GM18951 (cell line): ENCODE data around the gene ATG14.
"Not testable (repeated sequence)": the region's sequence is repeated elsewhere in the genome, so short reads cannot be mapped to it uniquely, and the experiment has no call there.

Source experiments
- POLR2A ChIP-seq: IDR thresholded peaks from 4 replicates; pipeline ENCODE4 v1.6.1; 2011; ENCODE audit warnings: mild to moderate bottlenecking; ENCODE audit not compliant: insufficient read length, insufficient read depth; ENCODE audit errors: extremely low read depth
- in situ Hi-C: fragments of 300-500 bp; cut with MboI; formaldehyde crosslinking; loops from one replicate; pipeline ENCODE4 v1.12.0; 2022; ENCODE audit warnings: low sequenced_read_pairs, mixed read lengths, inconsistent platforms; ENCODE audit not compliant: unreplicated experiment

The ATG14 gene

DNA sequence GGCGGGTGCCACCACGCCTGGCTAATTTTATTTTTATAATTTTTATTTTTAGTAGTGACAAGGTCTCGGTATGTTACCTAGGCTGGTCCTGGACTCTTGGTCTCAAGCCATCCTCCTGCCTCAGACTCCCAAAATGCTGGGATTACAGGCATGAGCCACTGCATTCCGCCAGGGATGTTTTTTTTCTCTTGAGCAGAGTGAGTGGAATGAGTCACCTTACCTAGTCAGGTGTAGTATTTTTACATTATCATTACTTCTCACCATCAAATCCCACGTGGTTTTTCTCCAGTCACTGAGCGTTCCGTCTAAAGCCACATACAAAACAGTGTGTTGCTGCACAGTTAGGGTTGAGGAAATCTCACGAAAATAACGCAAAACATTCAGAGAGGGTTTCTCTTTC lies 29.7 kb upstream of the ATG14 start:
- in situ Hi-C loops: loop anchor here (25.0 kb wide), 1 partner anchor 1021 kb away; no protein-coding TSS in a partner anchor
- no peak for TF ChIP-seq POLR2A

DNA sequence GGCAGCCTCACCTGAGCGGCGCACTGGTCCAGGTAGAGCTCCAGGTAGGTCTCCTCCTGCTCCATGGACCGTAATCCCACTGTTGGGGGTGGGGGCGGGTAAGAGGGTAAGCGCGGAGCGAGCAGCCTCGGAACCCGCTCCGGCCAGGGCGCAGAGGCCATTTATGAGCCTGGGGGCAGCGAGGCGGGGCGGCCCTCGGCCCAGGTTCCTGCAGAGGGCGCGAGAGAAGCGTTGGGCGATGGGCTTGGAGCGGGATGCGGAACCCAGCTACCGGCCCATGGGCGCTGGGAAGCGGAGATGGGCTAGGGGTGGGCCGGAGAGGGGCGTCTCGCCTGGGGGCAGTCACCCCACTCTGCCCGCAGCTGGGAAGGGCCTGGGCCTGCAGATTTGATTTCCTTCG lies 28.8 kb upstream of the ATG14 start, which contains the start of gene TBPL2:
TBPL2 (minus strand) TSS at position 232 of the 400 bp plus-strand sequence; CDS start at position 65, 167 bp downstream.
- in situ Hi-C loops: loop anchor here (25.0 kb wide), 1 partner anchor 1022 kb away; no protein-coding TSS in a partner anchor
- TF ChIP-seq POLR2A: no peak

DNA sequence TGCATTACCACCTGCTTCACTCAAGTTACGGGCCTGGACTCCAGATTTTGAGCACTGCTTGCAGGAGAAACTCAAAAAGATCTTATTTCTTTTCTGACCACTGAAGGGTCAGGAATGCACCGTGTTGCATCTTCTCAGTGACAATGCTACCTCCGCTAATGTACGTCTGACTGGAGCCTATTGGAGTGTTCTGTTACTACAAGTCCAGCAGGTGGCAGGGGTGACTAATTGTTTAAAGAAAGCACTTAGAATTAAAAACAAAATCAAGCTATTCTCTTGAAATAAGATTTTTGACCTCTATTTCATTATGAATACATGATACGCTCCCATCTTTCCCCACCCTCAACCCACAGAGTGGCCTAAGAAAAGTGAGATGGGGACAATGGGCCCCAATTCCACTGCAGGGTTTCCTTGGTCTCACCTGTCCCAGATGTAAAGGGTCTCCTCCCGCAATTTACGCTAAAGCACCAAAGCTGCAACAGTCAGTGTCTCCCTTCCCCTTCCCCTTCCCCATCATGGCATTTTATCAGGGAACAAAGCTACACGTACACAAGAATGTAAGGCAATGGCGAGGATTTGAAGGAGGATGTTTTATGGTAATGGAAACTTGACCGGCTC lies 26.5 kb upstream of the ATG14 start:
- no peak for TF ChIP-seq POLR2A
- in situ Hi-C loops: loop anchor here (25.0 kb wide), 1 partner anchor 1024 kb away; no protein-coding TSS in a partner anchor

DNA sequence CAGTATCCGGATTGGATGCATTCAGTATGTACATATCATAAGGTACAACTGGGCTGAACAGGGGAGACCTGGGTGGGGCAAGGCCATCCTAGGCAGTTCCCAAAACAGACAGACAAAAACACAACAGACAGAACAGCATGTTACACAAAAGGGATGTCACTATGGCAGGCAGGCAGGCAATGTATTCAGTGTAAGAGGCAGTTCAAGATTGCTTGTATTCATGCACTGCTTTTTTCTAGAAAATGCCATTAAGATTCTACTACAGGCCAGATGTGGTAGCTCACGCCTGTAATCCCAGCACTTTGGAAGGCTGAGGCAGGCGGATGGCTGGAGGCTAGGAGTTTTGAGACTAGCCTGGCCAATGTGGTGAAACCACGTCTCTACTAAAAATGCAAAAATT lies 25.3 kb upstream of the ATG14 start:
- in situ Hi-C loops: loop anchor here (25.0 kb wide), 1 partner anchor 1025 kb away; no protein-coding TSS in a partner anchor
- TF ChIP-seq POLR2A: no peak

DNA sequence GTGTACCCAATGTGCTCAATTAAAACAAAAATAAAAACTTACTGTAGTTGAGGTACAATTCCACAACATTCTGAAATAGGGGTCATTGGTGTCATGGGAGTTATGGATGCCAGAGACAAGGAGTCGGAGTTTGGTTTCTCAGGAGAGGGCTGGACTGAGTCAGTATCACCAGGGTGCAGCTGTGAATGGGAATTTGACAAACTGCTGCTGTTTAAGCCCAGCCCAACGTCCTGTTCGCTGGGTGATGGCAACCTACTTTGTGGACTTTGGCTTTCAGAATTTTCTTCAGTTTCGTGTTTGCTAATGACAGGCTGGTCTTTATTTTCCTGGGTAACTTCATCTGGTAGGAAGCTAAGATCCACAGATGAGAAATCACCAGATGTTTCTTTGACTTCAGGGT lies 24.9 kb upstream of the ATG14 start:
- in situ Hi-C loops: loop anchor here (25.0 kb wide), 1 partner anchor 1026 kb away; no protein-coding TSS in a partner anchor
- TF ChIP-seq POLR2A: no peak

DNA sequence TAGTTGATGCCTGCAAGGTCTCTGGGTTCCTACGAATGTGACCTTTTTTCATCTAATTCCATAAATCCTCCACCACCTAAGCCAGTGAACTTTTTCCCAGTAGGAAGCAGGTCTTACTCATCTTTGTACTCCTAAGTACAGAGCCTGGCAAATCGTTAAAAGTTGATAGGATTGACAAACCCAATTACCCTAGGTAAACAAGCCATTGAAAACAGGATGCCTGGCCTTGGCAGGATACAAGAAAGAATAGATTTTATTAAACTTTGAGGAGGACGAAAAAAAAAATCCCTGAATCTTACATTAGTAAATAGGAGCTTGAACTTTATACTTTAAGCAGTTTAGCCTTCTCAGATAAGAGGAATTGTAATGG lies 23.2 kb upstream of the ATG14 start:
- no peak for TF ChIP-seq POLR2A
- in situ Hi-C loops: loop anchor here (25.0 kb wide), 1 partner anchor 1028 kb away; no protein-coding TSS in a partner anchor

DNA sequence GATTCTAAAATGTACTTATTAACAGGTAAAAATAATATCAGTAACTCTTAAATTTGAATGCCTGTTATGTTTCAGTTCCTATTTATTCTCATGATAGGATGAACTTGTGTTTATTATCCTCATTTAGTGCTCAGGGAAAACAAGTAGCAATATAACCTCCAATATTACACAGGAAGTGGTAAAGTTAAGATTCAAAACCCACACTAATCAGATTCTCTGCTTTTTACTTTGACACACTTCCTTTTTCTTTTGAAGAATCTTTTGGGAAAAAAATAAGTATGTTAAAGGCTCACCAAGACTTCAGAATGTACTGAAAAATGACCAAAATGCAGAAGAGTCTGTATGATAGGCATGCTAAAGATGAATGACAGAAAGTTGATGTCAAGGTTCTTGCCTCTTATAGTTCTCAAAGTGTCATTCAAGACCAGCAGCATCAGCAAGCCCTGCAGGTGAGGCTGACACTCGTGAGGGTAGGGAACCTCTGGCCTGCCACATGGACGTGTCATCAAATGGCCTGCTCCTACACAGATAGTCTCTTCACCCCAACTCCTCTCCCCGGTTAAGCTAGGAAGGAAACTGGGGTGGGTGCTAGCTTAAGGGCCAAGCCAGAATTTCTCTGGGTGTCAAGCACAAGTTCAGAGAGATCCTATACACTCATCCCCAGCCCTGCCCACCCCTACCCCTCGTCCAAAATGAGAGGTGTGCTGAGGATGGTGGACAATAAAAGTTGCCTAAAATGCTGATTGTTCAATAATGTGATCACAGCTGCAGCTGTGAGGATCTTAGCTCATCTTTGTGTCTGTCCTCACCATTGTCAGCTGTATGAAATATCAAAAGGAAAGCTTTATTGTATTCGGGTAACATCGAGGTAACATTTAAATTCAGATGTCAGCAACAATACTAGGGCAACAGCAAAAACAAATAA lies 22.5 kb upstream of the ATG14 start:
- in situ Hi-C loops: loop anchor here (25.0 kb wide), 1 partner anchor 1028 kb away; no protein-coding TSS in a partner anchor
- TF ChIP-seq POLR2A: no peak

DNA sequence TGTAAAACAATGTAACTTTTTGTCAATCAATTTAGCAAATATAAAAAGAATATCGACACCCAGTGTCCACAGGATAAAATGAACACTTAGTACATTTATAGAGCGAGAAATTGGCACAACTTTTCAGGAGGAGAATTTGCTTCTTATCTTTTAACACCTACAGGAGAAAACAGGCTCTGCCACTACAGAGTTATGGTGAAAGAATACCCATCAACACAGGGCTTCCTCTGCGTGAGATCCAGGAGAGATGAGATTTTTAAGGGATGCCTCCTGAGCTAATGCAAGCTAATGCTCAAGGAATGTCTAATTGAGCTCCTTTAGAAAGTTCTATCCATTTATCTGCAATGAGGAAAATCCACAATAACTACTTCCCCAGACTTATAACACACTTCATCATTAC lies 21.0 kb upstream of the ATG14 start:
- TF ChIP-seq POLR2A: no peak
- in situ Hi-C loops: loop anchor here (25.0 kb wide), 1 partner anchor 1030 kb away; no protein-coding TSS in a partner anchor

DNA sequence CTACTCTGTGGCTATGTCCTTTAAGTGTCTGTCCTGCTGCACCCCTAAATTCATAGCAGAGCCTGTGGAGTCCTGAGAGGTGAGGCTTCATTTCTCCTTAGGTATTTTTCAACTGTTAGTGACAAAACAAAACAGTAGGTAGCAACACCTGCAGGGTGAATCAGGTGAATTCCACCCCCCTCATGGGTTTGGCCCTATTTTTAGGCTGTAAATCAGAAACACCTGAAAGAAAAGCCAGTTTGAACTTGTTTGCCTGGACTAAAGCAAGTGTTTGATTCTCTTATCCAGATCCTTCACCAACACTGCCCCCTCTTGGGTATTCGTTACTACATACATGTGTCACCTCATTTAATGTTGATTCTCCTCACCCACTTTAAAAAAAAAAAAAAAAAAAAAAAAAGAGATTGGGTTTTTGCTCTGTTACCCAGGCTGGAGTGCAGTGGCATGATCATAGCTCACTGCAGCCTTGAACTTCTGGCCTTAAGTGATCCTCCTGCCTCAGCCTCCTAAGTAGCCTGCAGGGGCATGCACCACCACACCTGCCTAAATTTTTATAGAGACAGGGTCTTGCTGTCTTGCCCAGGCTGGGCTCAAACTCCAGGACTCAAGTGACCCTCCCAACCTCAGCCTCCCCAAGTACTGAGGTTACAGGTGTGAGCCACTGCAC lies 18.5 kb upstream of the ATG14 start:
- in situ Hi-C loops: loop anchor here (25.0 kb wide), 1 partner anchor 1032 kb away; no protein-coding TSS in a partner anchor
- no peak for TF ChIP-seq POLR2A

DNA sequence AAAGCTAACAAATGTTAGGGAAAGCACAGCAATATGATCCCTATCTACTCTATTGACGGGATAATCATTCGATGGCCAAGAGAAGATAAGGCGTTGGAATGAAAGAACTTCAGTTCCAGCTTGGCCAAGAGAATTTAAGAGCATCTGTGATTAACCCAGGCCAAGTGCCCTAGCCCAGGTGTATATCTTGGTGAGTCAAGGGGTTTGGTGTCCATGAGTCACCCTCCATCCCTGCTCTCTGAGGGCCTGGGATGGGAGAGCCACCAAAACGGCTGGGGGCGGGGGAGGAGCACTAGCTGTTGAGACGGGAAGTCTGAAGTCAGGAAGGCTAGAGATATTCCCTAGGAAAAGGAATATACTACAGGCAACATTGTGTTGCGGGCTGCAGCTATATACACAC lies 15.8 kb upstream of the ATG14 start:
- TF ChIP-seq POLR2A: no peak
- in situ Hi-C loops: loop anchor here (25.0 kb wide), 1 partner anchor 1035 kb away; no protein-coding TSS in a partner anchor

DNA sequence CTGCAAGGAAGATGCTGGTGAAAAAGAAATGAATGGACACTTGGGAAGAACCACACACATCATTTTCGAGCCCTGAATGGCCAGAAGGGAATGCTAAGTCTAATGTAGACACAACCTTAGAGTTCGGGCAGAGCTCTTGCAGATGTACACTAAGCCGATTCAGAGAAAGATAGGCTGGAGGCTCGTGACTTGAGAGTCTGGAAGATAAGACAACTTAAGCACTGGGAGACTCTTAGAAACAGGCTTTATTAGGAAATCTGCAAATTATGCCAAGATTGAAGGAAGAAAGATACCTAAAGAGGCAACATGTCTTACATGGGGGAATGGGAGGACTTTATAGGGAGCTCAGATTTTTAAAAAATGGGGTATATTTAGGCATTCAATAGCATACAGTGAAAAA lies 15.3 kb upstream of the ATG14 start:
- in situ Hi-C loops: loop anchor here (25.0 kb wide), 1 partner anchor 1035 kb away; no protein-coding TSS in a partner anchor
- TF ChIP-seq POLR2A: no peak

DNA sequence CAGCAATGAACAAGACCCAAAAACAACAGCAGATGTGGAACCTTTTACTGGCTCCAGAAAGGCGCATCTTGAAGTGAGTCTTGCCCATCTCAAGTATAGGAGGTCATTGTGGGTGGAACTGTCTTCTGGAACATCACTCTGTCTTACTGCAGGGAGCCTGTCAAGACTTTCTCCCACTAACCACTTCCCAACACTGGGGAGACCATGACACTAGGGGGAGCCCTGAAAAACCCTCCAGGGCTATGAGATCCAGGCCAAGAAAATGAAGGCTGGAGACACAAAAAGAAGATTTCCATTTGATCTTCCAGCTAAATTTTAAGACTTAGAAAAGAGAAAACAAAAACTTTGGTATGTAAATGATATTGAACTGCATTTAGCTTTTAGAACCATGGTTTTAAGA lies 13.5 kb upstream of the ATG14 start:
- no peak for TF ChIP-seq POLR2A
- in situ Hi-C loops: loop anchor here (25.0 kb wide), 1 partner anchor 1037 kb away; no protein-coding TSS in a partner anchor

DNA sequence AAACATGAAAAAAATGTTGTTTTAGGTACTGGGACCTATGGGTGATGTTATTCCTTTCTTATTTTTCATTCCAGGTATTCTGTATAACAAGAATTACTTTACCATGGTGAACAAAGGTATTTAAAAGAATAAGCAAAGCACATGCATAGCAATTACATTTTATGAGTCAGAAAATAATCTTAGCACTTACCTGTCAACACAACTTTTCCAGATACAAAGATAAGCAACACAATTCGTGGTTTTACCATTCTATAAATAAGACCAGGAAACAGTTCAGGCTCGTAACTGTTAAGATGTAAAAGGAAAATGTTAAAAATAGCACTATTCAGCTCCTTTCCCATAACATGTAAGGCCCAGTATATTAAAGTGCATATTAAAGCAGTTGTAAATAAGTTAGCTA lies 12.3 kb upstream of the ATG14 start:
- in situ Hi-C loops: no loop called here
- TF ChIP-seq POLR2A: no peak

DNA sequence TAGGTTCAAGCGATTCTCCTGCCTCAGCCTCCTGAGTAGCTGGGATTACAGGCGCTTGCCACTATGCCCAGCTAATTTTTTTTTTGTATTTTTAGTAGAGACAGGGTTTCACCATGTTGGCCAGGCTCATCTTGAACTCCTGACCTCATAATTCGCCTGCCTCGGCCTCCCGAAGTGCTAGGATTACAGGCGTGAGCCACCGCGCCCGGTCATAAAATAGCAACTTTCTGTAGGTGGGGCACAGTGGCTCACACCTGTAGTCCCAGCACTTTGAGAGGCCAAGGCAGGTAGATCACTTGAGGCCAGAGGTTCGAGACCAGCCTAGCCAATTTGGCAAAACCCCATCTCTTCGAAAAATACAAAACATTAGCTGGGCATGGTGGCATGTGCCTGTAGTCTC lies 10.7 kb upstream of the ATG14 start:
- in situ Hi-C loops: not testable (repeated sequence)
